GM12878 (cell line): Measurements from ENCODE around the gene TMEM140. TPM values are rescaled to one million over a fixed set of nuclear protein-coding genes. Genes with fewer than 3 reads are reported as not detected.

Source experiments
- BRCA1 ChIP-seq: IDR thresholded peaks from 2 replicates; pipeline ENCODE4 v1.6.1; 2011; ENCODE audit warnings: low read depth, low read length, improper control_type of control experiment
- CREM ChIP-seq: IDR thresholded peaks from 2 replicates; pipeline ENCODE4 v1.6.1; 2014; ENCODE audit warnings: antibody characterized with exemption, low read depth
- EED ChIP-seq: sonication (generic); IDR thresholded peaks from 2 replicates; pipeline ENCODE4 v1.6.1; 2016; ENCODE audit warnings: antibody characterized with exemption, low read depth
- ESRRA ChIP-seq: IDR thresholded peaks from 2 replicates; pipeline ENCODE4 v1.6.1; 2012; ENCODE audit warnings: mild to moderate bottlenecking, low read length, improper control_type of control experiment
- HCFC1 ChIP-seq: fragments of 150-350 bp; IDR thresholded peaks from 2 replicates; pipeline ENCODE4 v1.6.1; 2014; ENCODE audit warnings: low read length
- IKZF1 ChIP-seq: fragments of 450-650 bp; conservative IDR thresholded peaks from 2 replicates; pipeline ENCODE4 v1.6.1; 2017; ENCODE audit warnings: antibody characterized with exemption, mild to moderate bottlenecking
- IRF4 ChIP-seq: IDR thresholded peaks from 2 replicates; pipeline ENCODE4 v1.6.1; 2011; ENCODE audit warnings: low read depth, low read length
- MXI1 ChIP-seq: fragments of 150-350 bp; IDR thresholded peaks from 2 replicates; pipeline ENCODE4 v1.6.1; 2011; ENCODE audit warnings: low read depth, mild to moderate bottlenecking, inconsistent platforms, low read length, improper control_type of control experiment
- NBN ChIP-seq: fragments of 450-650 bp; IDR thresholded peaks from 2 replicates; pipeline ENCODE4 v1.6.1; 2016
- POLR2A ChIP-seq: IDR thresholded peaks from 2 replicates; pipeline ENCODE4 v1.6.1; 2011; ENCODE audit warnings: low read depth, mild to moderate bottlenecking, low read length
- SMARCA5 ChIP-seq: fragments of 450-650 bp; IDR thresholded peaks from 2 replicates; pipeline ENCODE4 v1.6.1; 2017; ENCODE audit warnings: mild to moderate bottlenecking
- TARDBP ChIP-seq: IDR thresholded peaks from 2 replicates; pipeline ENCODE4 v1.6.1; 2016; ENCODE audit warnings: borderline replicate concordance
- ZNF217 ChIP-seq: fragments of 450-650 bp; IDR thresholded peaks from 2 replicates; pipeline ENCODE4 v1.6.1; 2017; ENCODE audit warnings: antibody characterized with exemption, mild to moderate bottlenecking
- ZNF274 ChIP-seq: IDR thresholded peaks from one replicate; pipeline ENCODE4 v1.8.0; 2011; ENCODE audit not compliant: insufficient read length, insufficient read depth
- polyA plus RNA-seq, 11 experiments: library from polyadenylated mRNA; depleted of rRNA in 4 of 11; unstranded in 6 of 11; stranded (reverse) in 5 of 11; fragments of >200 nt; fragmentation: Nextera tagmentation in 4 of 11; fragmentation: Illumina TruSeq in 1 of 11; extraction: Ambion mirVana in 4 of 11; extraction: Trizol in 1 of 11; gene quantifications; 1 replicate in 1 of 11; 2 replicates in 10 of 11; pipeline versions ENCODE4 v1.2.1 to v1.2.3, GENCODE V29; 2011 to 2016; ENCODE audit warnings: inconsistent platforms in 2 of 11, missing spikeins in 2 of 11, low read depth in 1 of 11
- total RNA-seq, 4 experiments: library from RNA; depleted of rRNA in 3 of 4; stranded (reverse); fragments of >200 nt in 3 of 4; fragmentation: Illumina TruSeq in 1 of 4; extraction: Trizol in 1 of 4; gene quantifications; 2 replicates each; pipeline versions ENCODE4 v1.2.1 to v1.2.3, GENCODE V29; 2013 to 2021
- TF ChIP-seq, protein P1 (sequence below): IDR thresholded peaks from 2 replicates; pipeline ENCODE4 v1.6.1; 2012; ENCODE audit warnings: low read depth, low read length, improper control_type of control experiment
- TF ChIP-seq, protein P2 (sequence below): fragments of 450-650 bp; IDR thresholded peaks from 2 replicates; pipeline ENCODE4 v1.6.1; 2016; ENCODE audit warnings: mild to moderate bottlenecking
- TF ChIP-seq, protein P3 (sequence below): IDR thresholded peaks from 2 replicates; pipeline ENCODE4 v1.6.1; 2012; ENCODE audit warnings: low read length, inconsistent platforms
- TF ChIP-seq, protein P4 (sequence below): fragments of 450-650 bp; IDR thresholded peaks from 2 replicates; pipeline ENCODE4 v1.6.1; 2017; ENCODE audit warnings: mild to moderate bottlenecking, low read depth, inconsistent platforms; ENCODE audit not compliant: poor library complexity, severe bottlenecking
- TF ChIP-seq, protein P5 (sequence below): fragments of 450-650 bp; IDR thresholded peaks from 2 replicates; pipeline ENCODE4 v1.6.1; 2014; ENCODE audit warnings: mild to moderate bottlenecking
- TF ChIP-seq, protein P6 (sequence below): IDR thresholded peaks from 2 replicates; pipeline ENCODE4 v1.6.1; 2011; ENCODE audit warnings: mild to moderate bottlenecking, low read depth, low read length, moderate library complexity; ENCODE audit not compliant: insufficient replicate concordance
- TF ChIP-seq, protein P7 (sequence below): IDR thresholded peaks from 2 replicates; pipeline ENCODE4 v1.6.1; 2011; ENCODE audit warnings: borderline replicate concordance, low read depth, mild to moderate bottlenecking, moderate library complexity, mixed read lengths, low read length; ENCODE audit not compliant: insufficient read depth; ENCODE audit errors: extremely low read length

The TMEM140 gene
- total and polyA plus RNA-seq, 10 of the 15 experiments (the other 5 are each of a cell fraction or from before 2014, with no cell fraction given): 0.85 to 20.7 (median 3.3) TPM

DNA sequence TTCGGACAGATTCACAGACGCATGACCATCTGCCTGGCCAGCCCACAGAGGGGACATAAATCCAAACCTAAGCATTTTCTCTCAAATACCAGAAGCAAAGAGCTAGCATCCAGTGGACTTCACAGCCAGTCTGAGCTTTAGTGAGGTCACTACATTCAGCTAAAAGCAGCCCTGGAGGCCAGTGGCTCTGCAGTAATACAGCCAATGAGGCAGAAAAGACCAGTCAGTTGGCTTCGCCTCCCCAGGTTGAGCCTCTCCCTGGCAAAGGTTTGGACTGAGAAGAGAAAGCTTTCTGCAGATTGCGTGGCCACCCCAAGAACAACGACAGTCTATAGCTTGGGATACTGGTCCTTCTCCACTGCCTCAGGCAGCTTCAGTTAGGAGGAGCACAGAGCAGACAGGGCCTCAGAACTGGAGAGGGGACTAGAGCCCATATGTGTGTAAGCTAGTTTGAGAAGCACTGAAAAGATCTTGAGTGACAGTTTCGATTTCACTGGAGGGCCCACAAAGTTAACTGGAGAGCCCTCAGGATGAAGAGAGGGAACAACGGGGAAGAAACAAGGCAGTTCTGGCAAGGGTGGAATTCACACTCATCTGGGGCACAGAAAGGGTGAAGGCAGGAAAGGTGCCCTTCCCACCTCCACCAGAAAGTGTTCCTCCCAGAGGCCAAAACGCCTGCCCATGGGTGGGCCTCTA is 59.7 kb downstream of the TMEM140 start (continued):
- TF ChIP-seq, protein P1, sequence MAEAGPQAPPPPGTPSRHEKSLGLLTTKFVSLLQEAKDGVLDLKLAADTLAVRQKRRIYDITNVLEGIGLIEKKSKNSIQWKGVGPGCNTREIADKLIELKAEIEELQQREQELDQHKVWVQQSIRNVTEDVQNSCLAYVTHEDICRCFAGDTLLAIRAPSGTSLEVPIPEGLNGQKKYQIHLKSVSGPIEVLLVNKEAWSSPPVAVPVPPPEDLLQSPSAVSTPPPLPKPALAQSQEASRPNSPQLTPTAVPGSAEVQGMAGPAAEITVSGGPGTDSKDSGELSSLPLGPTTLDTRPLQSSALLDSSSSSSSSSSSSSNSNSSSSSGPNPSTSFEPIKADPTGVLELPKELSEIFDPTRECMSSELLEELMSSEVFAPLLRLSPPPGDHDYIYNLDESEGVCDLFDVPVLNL: no peak
- TF ChIP-seq, protein P2, sequence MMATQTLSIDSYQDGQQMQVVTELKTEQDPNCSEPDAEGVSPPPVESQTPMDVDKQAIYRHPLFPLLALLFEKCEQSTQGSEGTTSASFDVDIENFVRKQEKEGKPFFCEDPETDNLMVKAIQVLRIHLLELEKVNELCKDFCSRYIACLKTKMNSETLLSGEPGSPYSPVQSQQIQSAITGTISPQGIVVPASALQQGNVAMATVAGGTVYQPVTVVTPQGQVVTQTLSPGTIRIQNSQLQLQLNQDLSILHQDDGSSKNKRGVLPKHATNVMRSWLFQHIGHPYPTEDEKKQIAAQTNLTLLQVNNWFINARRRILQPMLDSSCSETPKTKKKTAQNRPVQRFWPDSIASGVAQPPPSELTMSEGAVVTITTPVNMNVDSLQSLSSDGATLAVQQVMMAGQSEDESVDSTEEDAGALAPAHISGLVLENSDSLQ: peak; percentile 95
- TF ChIP-seq IKZF1 (peak; percentile 64; the same call in 1 of the 2 replicates), ZNF274 (no peak), POLR2A (peak; percentile 28; the same call in 1 of the 2 replicates), CREM (no peak), HCFC1 (no peak), SMARCA5 (no peak; the same call in 1 of the 2 replicates), ZNF217 (no peak), TARDBP (no peak), NBN (no peak), BRCA1 (no peak), MXI1 (0 out of 2 replicates have a peak, but pooled peaks have one; percentile 22), IRF4 (peak; percentile 24; the same call in 1 of the 2 replicates), ESRRA (no peak), EED (peak; percentile 54; the same call in 1 of the 2 replicates)
- TF ChIP-seq, protein P3, sequence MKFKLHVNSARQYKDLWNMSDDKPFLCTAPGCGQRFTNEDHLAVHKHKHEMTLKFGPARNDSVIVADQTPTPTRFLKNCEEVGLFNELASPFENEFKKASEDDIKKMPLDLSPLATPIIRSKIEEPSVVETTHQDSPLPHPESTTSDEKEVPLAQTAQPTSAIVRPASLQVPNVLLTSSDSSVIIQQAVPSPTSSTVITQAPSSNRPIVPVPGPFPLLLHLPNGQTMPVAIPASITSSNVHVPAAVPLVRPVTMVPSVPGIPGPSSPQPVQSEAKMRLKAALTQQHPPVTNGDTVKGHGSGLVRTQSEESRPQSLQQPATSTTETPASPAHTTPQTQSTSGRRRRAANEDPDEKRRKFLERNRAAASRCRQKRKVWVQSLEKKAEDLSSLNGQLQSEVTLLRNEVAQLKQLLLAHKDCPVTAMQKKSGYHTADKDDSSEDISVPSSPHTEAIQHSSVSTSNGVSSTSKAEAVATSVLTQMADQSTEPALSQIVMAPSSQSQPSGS: no peak
- TF ChIP-seq, protein P4, sequence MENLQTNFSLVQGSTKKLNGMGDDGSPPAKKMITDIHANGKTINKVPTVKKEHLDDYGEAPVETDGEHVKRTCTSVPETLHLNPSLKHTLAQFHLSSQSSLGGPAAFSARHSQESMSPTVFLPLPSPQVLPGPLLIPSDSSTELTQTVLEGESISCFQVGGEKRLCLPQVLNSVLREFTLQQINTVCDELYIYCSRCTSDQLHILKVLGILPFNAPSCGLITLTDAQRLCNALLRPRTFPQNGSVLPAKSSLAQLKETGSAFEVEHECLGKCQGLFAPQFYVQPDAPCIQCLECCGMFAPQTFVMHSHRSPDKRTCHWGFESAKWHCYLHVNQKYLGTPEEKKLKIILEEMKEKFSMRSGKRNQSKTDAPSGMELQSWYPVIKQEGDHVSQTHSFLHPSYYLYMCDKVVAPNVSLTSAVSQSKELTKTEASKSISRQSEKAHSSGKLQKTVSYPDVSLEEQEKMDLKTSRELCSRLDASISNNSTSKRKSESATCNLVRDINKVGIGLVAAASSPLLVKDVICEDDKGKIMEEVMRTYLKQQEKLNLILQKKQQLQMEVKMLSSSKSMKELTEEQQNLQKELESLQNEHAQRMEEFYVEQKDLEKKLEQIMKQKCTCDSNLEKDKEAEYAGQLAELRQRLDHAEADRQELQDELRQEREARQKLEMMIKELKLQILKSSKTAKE: no peak
- TF ChIP-seq, protein P5, sequence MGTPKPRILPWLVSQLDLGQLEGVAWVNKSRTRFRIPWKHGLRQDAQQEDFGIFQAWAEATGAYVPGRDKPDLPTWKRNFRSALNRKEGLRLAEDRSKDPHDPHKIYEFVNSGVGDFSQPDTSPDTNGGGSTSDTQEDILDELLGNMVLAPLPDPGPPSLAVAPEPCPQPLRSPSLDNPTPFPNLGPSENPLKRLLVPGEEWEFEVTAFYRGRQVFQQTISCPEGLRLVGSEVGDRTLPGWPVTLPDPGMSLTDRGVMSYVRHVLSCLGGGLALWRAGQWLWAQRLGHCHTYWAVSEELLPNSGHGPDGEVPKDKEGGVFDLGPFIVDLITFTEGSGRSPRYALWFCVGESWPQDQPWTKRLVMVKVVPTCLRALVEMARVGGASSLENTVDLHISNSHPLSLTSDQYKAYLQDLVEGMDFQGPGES: no peak
- TF ChIP-seq, protein P6, sequence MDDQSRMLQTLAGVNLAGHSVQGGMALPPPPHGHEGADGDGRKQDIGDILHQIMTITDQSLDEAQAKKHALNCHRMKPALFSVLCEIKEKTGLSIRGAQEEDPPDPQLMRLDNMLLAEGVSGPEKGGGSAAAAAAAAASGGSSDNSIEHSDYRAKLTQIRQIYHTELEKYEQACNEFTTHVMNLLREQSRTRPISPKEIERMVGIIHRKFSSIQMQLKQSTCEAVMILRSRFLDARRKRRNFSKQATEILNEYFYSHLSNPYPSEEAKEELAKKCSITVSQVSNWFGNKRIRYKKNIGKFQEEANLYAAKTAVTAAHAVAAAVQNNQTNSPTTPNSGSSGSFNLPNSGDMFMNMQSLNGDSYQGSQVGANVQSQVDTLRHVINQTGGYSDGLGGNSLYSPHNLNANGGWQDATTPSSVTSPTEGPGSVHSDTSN: peak; percentile 86
- TF ChIP-seq, protein P7, sequence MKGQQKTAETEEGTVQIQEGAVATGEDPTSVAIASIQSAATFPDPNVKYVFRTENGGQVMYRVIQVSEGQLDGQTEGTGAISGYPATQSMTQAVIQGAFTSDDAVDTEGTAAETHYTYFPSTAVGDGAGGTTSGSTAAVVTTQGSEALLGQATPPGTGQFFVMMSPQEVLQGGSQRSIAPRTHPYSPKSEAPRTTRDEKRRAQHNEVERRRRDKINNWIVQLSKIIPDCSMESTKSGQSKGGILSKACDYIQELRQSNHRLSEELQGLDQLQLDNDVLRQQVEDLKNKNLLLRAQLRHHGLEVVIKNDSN: no peak
